Left cardiac atrium (tissue), 4 donors: ENCODE measurements around the gene FNDC1. TPM values are rescaled to one million over a fixed set of nuclear protein-coding genes. Genes with fewer than 3 reads are reported as not detected.
"Not testable (repeated sequence)": the region's sequence is repeated elsewhere in the genome, so short reads cannot be mapped to it uniquely, and the experiment has no call there.

Source experiments
- ATAC-seq, 2 donors: fragments of 200-7000 bp; cut with Tn5 transposase; one replicate each; pipeline ENCODE4 v1.9.1; 2020; ENCODE audit warnings: mild to moderate bottlenecking in 2 of 2, moderate library complexity in 2 of 2
- DNase-seq: peaks from one replicate; pipeline ENCODE4 v3.0.0-alpha.2; 2020
- intact Hi-C, 2 donors: fragments of 100-400 bp; cut with DNase I; formaldehyde crosslinking; loops; one replicate each; pipeline versions ENCODE4 v1.14.1 to v1.15.1; 2022 to 2023
- total RNA-seq, 2 donors: library from RNA; stranded (reverse); fragmentation: NEBNext Ultra II Directional; extraction: Animal tissue kit (Norgen Biotek cat#: 25700); gene quantifications; one replicate each; pipeline ENCODE4 v1.2.1, GENCODE V29; 2021
- donor health status: DM: no; HTN: yes; CAD: no.
- donor health status: DM: no; HTN: yes; CAD: no; lungs with severe emphysema.
- donor health status: DM: yes; HTN: yes; CAD: no.
- donor health status: Dilated cardiomyopathy.

FNDC1 gene
- total RNA-seq, 2 donors from 2014 or later: 0.63 to 1.6 TPM

GRCh38 chr6:159238920-159239558, 69.8 kb downstream of the FNDC1 start:
- no peak for ATAC-seq
- intact Hi-C loops: no loop called here
- DNase-seq: no peak

GRCh38 chr6:159249128-159249527, 79.9 kb downstream of the FNDC1 start:
- intact Hi-C loops: no loop called here
- DNase-seq (no peak), ATAC-seq (peak; percentile 83 to 93)

- peak; percentile 36 to 67 for ATAC-seq
- intact Hi-C loops: no loop called here
Observed at GRCh38 chr6:159249752-159250151, 80.6 kb downstream of the FNDC1 start.

GRCh38 chr6:159250633-159251032, 81.4 kb downstream of the FNDC1 start:
- no peak for DNase-seq
- intact Hi-C loops: no loop called here
- ATAC-seq: no peak

More at GRCh38 chr6:159249752-159250151, 80.6 kb downstream of the FNDC1 start:
- no peak for DNase-seq

- peak; percentile 44 to 49 for ATAC-seq
- intact Hi-C loops: no loop called here
Observed at GRCh38 chr6:159252955-159253508, 83.8 kb downstream of the FNDC1 start.

GRCh38 chr6:159254186-159254585, 85.0 kb downstream of the FNDC1 start:
- ATAC-seq: no peak
- no peak for DNase-seq
- intact Hi-C loops: no loop called here

More at GRCh38 chr6:159252955-159253508, 83.8 kb downstream of the FNDC1 start:
- DNase-seq: no peak

GRCh38 chr6:159255434-159255951, 86.3 kb downstream of the FNDC1 start:
- ATAC-seq (no peak), DNase-seq (no peak)
- intact Hi-C loops: no loop called here

- intact Hi-C loops: no loop called here
- no peak for DNase-seq
- no peak for ATAC-seq
Observed at GRCh38 chr6:159256128-159256527, 86.9 kb downstream of the FNDC1 start.

GRCh38 chr6:159257846-159258245, 88.6 kb downstream of the FNDC1 start:
- peak in 1 of 2 donors; percentile 60 for ATAC-seq
- peak; percentile 25 for DNase-seq

GRCh38 chr6:159259441-159260125, 90.4 kb downstream of the FNDC1 start:
- DNase-seq (no peak), ATAC-seq (no peak)
- intact Hi-C loops: no loop called here

More at GRCh38 chr6:159257846-159258245, 88.6 kb downstream of the FNDC1 start:
- intact Hi-C loops: no loop called here

GRCh38 chr6:159260208-159260607, 91.0 kb downstream of the FNDC1 start:
- ATAC-seq: no peak

GRCh38 chr6:159261995-159262394, 92.8 kb downstream of the FNDC1 start:
- intact Hi-C loops: no loop called here
- peak; percentile 35 to 80 for ATAC-seq

More at GRCh38 chr6:159260208-159260607, 91.0 kb downstream of the FNDC1 start:
- DNase-seq: no peak
- intact Hi-C loops: no loop called here

GRCh38 chr6:159262586-159262985, 93.4 kb downstream of the FNDC1 start:
- ATAC-seq: peak in 1 of 2 donors; percentile 38
- intact Hi-C loops: no loop called here
- DNase-seq: no peak

More at GRCh38 chr6:159261995-159262394, 92.8 kb downstream of the FNDC1 start:
- DNase-seq: no peak

GRCh38 chr6:159267165-159267564, 98.0 kb downstream of the FNDC1 start:
- intact Hi-C loops: no loop called here
- DNase-seq (no peak), ATAC-seq (no peak)

GRCh38 chr6:159268511-159268910, 99.3 kb downstream of the FNDC1 start:
- DNase-seq (no peak), ATAC-seq (no peak)
- intact Hi-C loops: no loop called here

GRCh38 chr6:159271257-159271656, 102.1 kb downstream of the FNDC1 start:
- ATAC-seq: no peak
- intact Hi-C loops: no loop called here
- DNase-seq: no peak

GRCh38 chr6:159278626-159279025, 109.4 kb downstream of the FNDC1 start:
- intact Hi-C loops: no loop called here
- DNase-seq: no peak
- no peak for ATAC-seq

- intact Hi-C loops: no loop called here
- DNase-seq: peak; percentile 26
- peak in 1 of 2 donors; percentile 67 for ATAC-seq
Observed at GRCh38 chr6:159279790-159280277, 110.6 kb downstream of the FNDC1 start.

GRCh38 chr6:159282421-159282820, 113.2 kb downstream of the FNDC1 start:
- intact Hi-C loops: no loop called here
- ATAC-seq (no peak), DNase-seq (no peak)

- intact Hi-C loops, DNase-seq, ATAC-seq: not testable (repeated sequence)
Observed at GRCh38 chr6:159284661-159285060, 115.5 kb downstream of the FNDC1 start.
